HEK293 (cell line): ENCODE results near the gene RNF149.

ENCODE experiments used
- CTCF ChIA-PET: fragments of 350-600 bp; formaldehyde crosslinking; extraction: SDS; loops from one replicate; lab custom pipeline; 2021; ENCODE audit warnings: antibody characterized with exemption; lab: Yijun Ruan, JAX
- POLR2A ChIA-PET: fragments of 300-600 bp; formaldehyde crosslinking; extraction: SDS; loops from one replicate; lab custom pipeline; 2020; ENCODE audit warnings: antibody characterized with exemption, inconsistent platforms; lab: Yijun Ruan, JAX
- H3K27ac ChIP-seq: fragments of 200-500 bp; sonication (Bioruptor generic); 2 replicates; pipeline ENCODE4 v1.5.1; 2014; ENCODE audit warnings: low read depth, low read length, control low read depth, inconsistent platforms; ENCODE audit errors: extremely low read depth
- H3K36me3 ChIP-seq, 2 experiments: fragments of 200-500 bp in 1 of 2; sonication (Bioruptor generic) in 1 of 2; 1 replicate in 1 of 2; 2 replicates in 1 of 2; pipeline ENCODE4 v1.5.1; 2014 to 2017; ENCODE audit warnings: inconsistent platforms in 2 of 2, low read length in 2 of 2; ENCODE audit not compliant: control insufficient read depth in 2 of 2, insufficient read depth in 1 of 2
- H3K4me1 ChIP-seq: fragments of 200-500 bp; sonication (Bioruptor generic); 2 replicates; pipeline ENCODE4 v1.5.1; 2014; ENCODE audit warnings: mild to moderate bottlenecking, low read length, inconsistent platforms; ENCODE audit not compliant: control insufficient read depth, insufficient read depth
- H3K4me3 ChIP-seq: 2 replicates; pipeline ENCODE4 v1.5.1; 2011; ENCODE audit warnings: low read depth, mild to moderate bottlenecking, control low read depth, low read length, moderate library complexity
- H3K9me3 ChIP-seq: fragments of 200-500 bp; sonication (Bioruptor generic); 2 replicates; pipeline ENCODE4 v1.5.1; 2014; ENCODE audit warnings: low read depth, low read length, inconsistent platforms; ENCODE audit not compliant: control insufficient read depth, insufficient read depth
- CTCF ChIP-seq: fragments of 450-650 bp; formaldehyde crosslinking; IDR thresholded peaks from 2 replicates; pipeline ENCODE4 v1.5.1; 2016; ENCODE audit warnings: missing biosample characterization, missing genetic modification characterization
- KLF17 ChIP-seq: fragments of 450-650 bp; formaldehyde crosslinking; IDR thresholded peaks from 2 replicates; pipeline ENCODE4 v1.5.1; 2016; ENCODE audit warnings: missing biosample characterization, missing genetic modification characterization
- MZF1 ChIP-seq: fragments of 450-650 bp; formaldehyde crosslinking; IDR thresholded peaks from 2 replicates; pipeline ENCODE4 v1.5.1; 2017; ENCODE audit warnings: missing biosample characterization, missing genetic modification characterization, borderline replicate concordance
- PRDM4 ChIP-seq: fragments of 450-650 bp; formaldehyde crosslinking; IDR thresholded peaks from 2 replicates; pipeline ENCODE4 v1.5.1; 2017; ENCODE audit warnings: missing biosample characterization, missing genetic modification characterization
- REPIN1 ChIP-seq: fragments of 450-650 bp; formaldehyde crosslinking; IDR thresholded peaks from 2 replicates; pipeline ENCODE4 v1.5.1; 2017; ENCODE audit warnings: missing biosample characterization, missing genetic modification characterization, low read depth
- SP2 ChIP-seq: fragments of 450-650 bp; formaldehyde crosslinking; IDR thresholded peaks from 2 replicates; pipeline ENCODE4 v1.5.1; 2016; ENCODE audit warnings: missing biosample characterization, missing genetic modification characterization
- TRIM28 ChIP-seq: IDR thresholded peaks from 2 replicates; pipeline ENCODE4 v1.6.1; 2011; ENCODE audit warnings: low read length, control low read depth, borderline replicate concordance
- ZBTB1 ChIP-seq: fragments of 450-650 bp; formaldehyde crosslinking; IDR thresholded peaks from 2 replicates; pipeline ENCODE4 v1.5.1; 2016; ENCODE audit warnings: missing biosample characterization, missing genetic modification characterization
- ZBTB7A ChIP-seq: fragments of 450-650 bp; formaldehyde crosslinking; IDR thresholded peaks from 2 replicates; pipeline ENCODE4 v1.5.1; 2016; ENCODE audit warnings: low read depth, missing biosample characterization, missing genetic modification characterization
- ZFP3 ChIP-seq: fragments of 450-650 bp; formaldehyde crosslinking; IDR thresholded peaks from 2 replicates; pipeline ENCODE4 v1.5.1; 2016; ENCODE audit warnings: low read depth, missing biosample characterization, missing genetic modification characterization
- ZNF114 ChIP-seq: fragments of 450-650 bp; formaldehyde crosslinking; IDR thresholded peaks from 2 replicates; pipeline ENCODE4 v1.5.0; 2017; ENCODE audit warnings: missing biosample characterization, missing genetic modification characterization
- ZNF514 ChIP-seq: fragments of 450-650 bp; formaldehyde crosslinking; IDR thresholded peaks from 2 replicates; pipeline ENCODE4 v1.5.1; 2016; ENCODE audit warnings: missing biosample characterization, missing genetic modification characterization
- ZNF555 ChIP-seq: fragments of 450-650 bp; formaldehyde crosslinking; conservative IDR thresholded peaks from 2 replicates; pipeline ENCODE4 v1.5.1; 2017; ENCODE audit warnings: missing biosample characterization, mild to moderate bottlenecking, missing genetic modification characterization, inconsistent platforms
- ZNF621 ChIP-seq: fragments of 450-650 bp; formaldehyde crosslinking; IDR thresholded peaks from 2 replicates; pipeline ENCODE4 v1.5.1; 2017; ENCODE audit warnings: missing biosample characterization, missing genetic modification characterization
- ZNF664 ChIP-seq: fragments of 450-650 bp; formaldehyde crosslinking; IDR thresholded peaks from 2 replicates; pipeline ENCODE4 v1.5.1; 2016; ENCODE audit warnings: missing biosample characterization, missing genetic modification characterization
- ZNF670 ChIP-seq: fragments of 450-650 bp; formaldehyde crosslinking; IDR thresholded peaks from 2 replicates; pipeline ENCODE4 v1.5.1; 2016; ENCODE audit warnings: missing biosample characterization, missing genetic modification characterization, low read depth
- ZNF830 ChIP-seq: fragments of 450-650 bp; IDR thresholded peaks from 2 replicates; pipeline ENCODE4 v1.5.0; 2018; ENCODE audit warnings: missing biosample characterization, missing genetic modification characterization, low read depth, mild to moderate bottlenecking, moderate library complexity
- ZSCAN16 ChIP-seq: fragments of 450-650 bp; formaldehyde crosslinking; IDR thresholded peaks from 2 replicates; pipeline ENCODE4 v1.5.1; 2016; ENCODE audit warnings: missing biosample characterization, missing genetic modification characterization
- TF ChIP-seq, protein P1 (sequence below): sonication (generic); formaldehyde crosslinking; IDR thresholded peaks from 2 replicates; pipeline ENCODE4 v1.8.1; 2022; ENCODE audit warnings: mild to moderate bottlenecking, moderate library complexity, missing genetic modification reagents
- TF ChIP-seq, protein P2 (sequence below): fragments of 450-650 bp; formaldehyde crosslinking; IDR thresholded peaks from 2 replicates; pipeline ENCODE4 v1.5.1; 2016; ENCODE audit warnings: missing biosample characterization, missing genetic modification characterization
- TF ChIP-seq, protein P3 (sequence below): fragments of 450-650 bp; formaldehyde crosslinking; IDR thresholded peaks from 2 replicates; pipeline ENCODE4 v1.5.1; 2016; ENCODE audit warnings: missing biosample characterization, missing genetic modification characterization
- TF ChIP-seq, protein P4 (sequence below): fragments of 450-650 bp; formaldehyde crosslinking; IDR thresholded peaks from 2 replicates; pipeline ENCODE4 v1.5.1; 2016; ENCODE audit warnings: missing biosample characterization, missing genetic modification characterization

Gene RNF149

GRCh38 chr2:101344137-101344536, 35.6 kb upstream of the RNF149 start (continued):
- TF ChIP-seq, protein P1, sequence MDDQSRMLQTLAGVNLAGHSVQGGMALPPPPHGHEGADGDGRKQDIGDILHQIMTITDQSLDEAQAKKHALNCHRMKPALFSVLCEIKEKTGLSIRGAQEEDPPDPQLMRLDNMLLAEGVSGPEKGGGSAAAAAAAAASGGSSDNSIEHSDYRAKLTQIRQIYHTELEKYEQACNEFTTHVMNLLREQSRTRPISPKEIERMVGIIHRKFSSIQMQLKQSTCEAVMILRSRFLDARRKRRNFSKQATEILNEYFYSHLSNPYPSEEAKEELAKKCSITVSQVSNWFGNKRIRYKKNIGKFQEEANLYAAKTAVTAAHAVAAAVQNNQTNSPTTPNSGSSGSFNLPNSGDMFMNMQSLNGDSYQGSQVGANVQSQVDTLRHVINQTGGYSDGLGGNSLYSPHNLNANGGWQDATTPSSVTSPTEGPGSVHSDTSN (CRISPR knock-in tag): no peak
- TF ChIP-seq CTCF (tag by site-specific recombination) (no peak), ZFP3 (tag by site-specific recombination) (no peak), ZNF114 (tag by site-specific recombination) (no peak), ZNF621 (tag by site-specific recombination) (no peak), ZSCAN16 (tag by site-specific recombination) (no peak), ZNF664 (tag by site-specific recombination) (no peak), ZNF830 (tag by site-specific recombination) (no peak)
- TF ChIP-seq, protein P2, sequence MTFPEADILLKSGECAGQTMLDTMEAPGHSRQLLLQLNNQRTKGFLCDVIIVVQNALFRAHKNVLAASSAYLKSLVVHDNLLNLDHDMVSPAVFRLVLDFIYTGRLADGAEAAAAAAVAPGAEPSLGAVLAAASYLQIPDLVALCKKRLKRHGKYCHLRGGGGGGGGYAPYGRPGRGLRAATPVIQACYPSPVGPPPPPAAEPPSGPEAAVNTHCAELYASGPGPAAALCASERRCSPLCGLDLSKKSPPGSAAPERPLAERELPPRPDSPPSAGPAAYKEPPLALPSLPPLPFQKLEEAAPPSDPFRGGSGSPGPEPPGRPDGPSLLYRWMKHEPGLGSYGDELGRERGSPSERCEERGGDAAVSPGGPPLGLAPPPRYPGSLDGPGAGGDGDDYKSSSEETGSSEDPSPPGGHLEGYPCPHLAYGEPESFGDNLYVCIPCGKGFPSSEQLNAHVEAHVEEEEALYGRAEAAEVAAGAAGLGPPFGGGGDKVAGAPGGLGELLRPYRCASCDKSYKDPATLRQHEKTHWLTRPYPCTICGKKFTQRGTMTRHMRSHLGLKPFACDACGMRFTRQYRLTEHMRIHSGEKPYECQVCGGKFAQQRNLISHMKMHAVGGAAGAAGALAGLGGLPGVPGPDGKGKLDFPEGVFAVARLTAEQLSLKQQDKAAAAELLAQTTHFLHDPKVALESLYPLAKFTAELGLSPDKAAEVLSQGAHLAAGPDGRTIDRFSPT (tag by site-specific recombination): no peak
- TF ChIP-seq, protein P3, sequence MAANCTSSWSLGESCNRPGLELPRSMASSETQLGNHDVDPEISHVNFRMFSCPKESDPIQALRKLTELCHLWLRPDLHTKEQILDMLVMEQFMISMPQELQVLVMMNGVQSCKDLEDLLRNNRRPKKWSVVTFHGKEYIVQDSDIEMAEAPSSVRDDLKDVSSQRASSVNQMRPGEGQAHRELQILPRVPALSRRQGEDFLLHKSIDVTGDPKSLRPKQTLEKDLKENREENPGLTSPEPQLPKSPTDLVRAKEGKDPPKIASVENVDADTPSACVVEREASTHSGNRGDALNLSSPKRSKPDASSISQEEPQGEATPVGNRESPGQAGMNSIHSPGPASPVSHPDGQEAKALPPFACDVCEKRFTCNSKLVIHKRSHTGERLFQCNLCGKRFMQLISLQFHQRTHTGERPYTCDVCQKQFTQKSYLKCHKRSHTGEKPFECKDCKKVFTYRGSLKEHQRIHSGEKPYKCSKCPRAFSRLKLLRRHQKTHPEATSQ (tag by site-specific recombination): no peak
- TF ChIP-seq, protein P4, sequence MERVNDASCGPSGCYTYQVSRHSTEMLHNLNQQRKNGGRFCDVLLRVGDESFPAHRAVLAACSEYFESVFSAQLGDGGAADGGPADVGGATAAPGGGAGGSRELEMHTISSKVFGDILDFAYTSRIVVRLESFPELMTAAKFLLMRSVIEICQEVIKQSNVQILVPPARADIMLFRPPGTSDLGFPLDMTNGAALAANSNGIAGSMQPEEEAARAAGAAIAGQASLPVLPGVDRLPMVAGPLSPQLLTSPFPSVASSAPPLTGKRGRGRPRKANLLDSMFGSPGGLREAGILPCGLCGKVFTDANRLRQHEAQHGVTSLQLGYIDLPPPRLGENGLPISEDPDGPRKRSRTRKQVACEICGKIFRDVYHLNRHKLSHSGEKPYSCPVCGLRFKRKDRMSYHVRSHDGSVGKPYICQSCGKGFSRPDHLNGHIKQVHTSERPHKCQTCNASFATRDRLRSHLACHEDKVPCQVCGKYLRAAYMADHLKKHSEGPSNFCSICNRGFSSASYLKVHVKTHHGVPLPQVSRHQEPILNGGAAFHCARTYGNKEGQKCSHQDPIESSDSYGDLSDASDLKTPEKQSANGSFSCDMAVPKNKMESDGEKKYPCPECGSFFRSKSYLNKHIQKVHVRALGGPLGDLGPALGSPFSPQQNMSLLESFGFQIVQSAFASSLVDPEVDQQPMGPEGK (tag by site-specific recombination): no peak

DNA sequence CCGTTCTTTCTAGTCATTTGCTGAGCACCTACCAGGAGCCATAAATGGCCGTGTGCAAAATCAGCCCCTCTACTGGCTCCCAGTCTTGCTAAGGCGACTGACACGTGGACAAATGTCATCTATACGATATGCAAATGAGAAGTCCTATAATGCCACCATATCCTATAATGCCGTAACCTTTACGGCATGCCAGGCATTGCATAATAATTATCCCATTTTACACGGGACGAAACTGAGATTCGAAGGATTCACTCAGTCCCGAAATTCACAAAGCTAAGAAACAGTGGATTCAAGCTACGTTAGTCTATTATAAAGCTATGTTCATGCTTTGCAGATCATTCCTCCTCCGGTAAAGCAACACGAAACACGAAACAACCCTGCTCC, 34.1 kb upstream of the RNF149 start:
- H3K36me3 ChIP-seq: no peaks in the 10 kb centered on the region
- H3K4me1 ChIP-seq: no peaks in the 10 kb centered on the region
- H3K4me3 ChIP-seq: no peak overlapping the region
- no peak overlapping the region for H3K27ac ChIP-seq
- POLR2A ChIA-PET: interaction anchor here (0.9 to 1.5 kb wide), 3 partner anchors 34 to 904 kb away, joined by 4 to 7 read pairs (median 4); partner anchors contain the start of gene RNF149
- CTCF ChIA-PET: interaction anchor here (0.5 to 2.6 kb wide), 31 partner anchors 9 to 651 kb away, joined by 3 to 32 read pairs (median 4); partner anchors contain the start of gene CREG2
- H3K9me3 ChIP-seq: no peaks in the 10 kb centered on the region
- no peak for TF ChIP-seq ZBTB1 (tag by site-specific recombination)
- no peak for TF ChIP-seq KLF17 (tag by site-specific recombination)
- no peak for TF ChIP-seq ZBTB7A (tag by site-specific recombination)
- TF ChIP-seq ZNF670 (tag by site-specific recombination): no peak
- TF ChIP-seq CTCF (tag by site-specific recombination): no peak
- TF ChIP-seq PRDM4 (tag by site-specific recombination): no peak
- TF ChIP-seq ZNF514 (tag by site-specific recombination): no peak
- TF ChIP-seq SP2 (tag by site-specific recombination): no peak
- no peak for TF ChIP-seq TRIM28
- TF ChIP-seq MZF1: no peak
- TF ChIP-seq REPIN1 (tag by site-specific recombination): no peak
- TF ChIP-seq ZNF555 (tag by site-specific recombination): no peak
